Activated T-helper 1 cell treated with Interleukin-2 at 50 U/mL for 16 hours (primary cell): ENCODE data around the gene CACNA1C.

Source experiments
- DNase-seq: peaks from one replicate; pipeline ENCODE4 v3.0.0-alpha.2; 2020; ENCODE audit warnings: low read depth

CACNA1C gene

DNA sequence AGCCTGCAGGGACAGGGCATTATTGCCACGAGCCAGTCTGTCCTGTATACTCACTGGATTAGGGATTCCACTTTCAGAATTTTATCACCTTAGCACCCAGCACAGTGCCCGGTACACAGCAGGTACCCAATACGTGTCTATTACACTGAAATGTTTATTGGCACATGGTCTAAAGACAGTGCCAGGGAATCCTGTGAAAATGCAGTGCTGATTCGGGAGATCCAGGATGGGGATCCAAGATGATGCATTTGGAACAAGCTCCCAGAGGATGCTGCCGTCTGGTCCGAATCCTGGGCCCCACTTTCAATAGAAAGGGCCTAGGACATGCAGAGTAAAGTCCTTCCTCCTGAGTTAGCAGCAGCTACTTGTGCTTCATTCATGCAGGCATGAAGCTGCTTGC is 230.7 kb downstream of the CACNA1C start:
- DNase-seq, result no peak

DNA sequence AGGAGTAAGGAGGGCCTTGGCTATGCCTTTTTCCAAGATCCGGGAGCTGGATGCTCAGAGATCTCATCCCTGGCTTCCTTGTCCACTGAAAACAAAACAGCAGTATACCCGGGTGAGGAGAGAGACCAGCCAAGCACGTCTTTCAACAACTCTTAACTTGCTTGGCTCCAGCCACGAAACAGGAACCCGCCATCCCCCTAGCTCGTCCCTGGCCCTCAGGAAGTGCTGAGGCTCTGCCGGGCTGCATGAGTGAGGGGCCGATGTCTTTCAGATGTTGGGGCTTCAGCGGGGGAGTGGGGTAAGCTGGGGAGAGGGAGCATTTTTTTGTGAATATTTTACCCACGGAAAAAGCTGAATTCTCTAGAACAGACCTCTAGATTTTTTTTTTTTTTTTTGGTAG is 231.1 kb downstream of the CACNA1C start:
- no peak for DNase-seq

DNA sequence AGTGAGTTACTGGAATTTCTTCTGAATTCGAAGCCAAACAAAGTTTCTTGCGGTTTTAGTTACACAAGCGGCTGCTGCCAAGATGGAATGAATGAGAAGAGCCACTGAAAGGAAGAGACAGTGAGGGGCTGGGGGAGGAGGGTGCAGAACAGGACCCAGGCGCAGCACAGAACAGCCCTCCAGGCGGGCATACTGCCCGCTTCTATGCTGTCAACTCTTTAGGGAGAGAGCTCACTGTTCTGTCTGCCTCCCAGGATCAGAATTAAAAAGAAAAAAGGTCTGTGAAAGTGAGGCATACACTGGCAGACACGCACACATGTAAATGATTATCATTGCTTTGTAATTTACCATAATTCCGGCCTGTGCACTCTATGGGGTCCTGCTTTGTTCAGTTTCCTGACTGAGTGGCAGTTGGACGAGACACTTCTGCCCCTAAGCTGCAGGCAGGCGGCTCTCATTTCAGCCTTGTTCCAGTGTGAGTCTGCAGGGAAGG is 231.6 kb downstream of the CACNA1C start:
- no peak for DNase-seq

DNA sequence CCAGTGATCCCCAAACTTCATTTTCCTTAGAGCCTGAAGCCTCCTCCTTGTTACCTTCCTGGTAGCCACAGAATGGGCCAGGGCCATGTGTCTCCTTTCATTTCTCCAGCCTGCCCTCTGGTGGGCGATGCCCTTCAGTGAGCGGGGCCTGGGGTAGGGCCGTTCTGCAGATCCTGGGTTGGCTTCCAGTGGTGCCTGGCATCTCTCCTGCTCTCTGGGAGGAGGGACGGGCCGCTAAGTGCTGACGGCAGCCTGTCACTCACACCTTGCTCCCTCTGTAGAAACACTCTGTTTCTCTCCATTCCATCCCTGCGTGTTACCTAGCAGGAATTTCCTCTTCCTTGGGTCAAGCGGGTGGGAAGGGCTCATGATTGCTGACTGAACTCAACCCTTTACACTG is 232.1 kb downstream of the CACNA1C start:
- no peak for DNase-seq

DNA sequence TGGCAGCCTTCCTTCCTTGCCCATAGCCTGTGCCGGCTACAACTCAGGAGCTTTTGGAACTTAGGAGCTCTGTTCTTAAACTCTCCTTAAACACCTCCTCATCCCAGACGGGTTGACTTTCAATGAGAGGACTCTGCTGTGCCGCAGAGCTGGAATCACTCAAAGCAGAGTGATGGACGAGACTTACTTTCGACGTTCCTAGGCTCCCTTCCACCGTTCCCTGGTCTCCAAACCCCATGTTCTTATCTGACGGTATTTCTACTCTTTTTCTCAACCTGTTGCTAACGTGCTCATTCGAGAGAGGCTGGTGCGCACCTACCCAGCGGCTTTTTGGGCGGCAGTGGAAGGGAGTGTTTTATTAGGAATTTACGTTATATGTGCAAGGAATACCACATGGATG is 232.7 kb downstream of the CACNA1C start:
- no peak for DNase-seq

DNA sequence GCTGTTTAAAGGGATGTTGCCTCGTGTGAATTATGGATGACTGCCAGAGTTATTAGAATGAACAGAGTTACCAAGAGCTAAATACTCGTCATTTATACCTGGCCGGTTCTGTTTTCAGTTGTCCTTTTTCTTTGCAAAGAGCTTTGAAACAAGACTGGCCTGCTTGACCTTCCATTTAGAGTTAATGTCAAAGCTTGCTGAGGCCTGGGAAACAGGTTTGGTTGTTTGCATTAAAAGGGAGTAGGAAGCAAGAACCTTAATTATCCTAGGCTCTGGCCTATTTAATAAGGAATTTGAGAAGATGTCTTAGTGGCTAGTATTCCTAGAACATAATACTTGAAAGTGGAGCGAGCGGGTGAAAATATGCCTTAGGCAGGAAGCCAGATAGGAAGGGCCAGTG is 233.3 kb downstream of the CACNA1C start:
- DNase-seq, result no peak

DNA sequence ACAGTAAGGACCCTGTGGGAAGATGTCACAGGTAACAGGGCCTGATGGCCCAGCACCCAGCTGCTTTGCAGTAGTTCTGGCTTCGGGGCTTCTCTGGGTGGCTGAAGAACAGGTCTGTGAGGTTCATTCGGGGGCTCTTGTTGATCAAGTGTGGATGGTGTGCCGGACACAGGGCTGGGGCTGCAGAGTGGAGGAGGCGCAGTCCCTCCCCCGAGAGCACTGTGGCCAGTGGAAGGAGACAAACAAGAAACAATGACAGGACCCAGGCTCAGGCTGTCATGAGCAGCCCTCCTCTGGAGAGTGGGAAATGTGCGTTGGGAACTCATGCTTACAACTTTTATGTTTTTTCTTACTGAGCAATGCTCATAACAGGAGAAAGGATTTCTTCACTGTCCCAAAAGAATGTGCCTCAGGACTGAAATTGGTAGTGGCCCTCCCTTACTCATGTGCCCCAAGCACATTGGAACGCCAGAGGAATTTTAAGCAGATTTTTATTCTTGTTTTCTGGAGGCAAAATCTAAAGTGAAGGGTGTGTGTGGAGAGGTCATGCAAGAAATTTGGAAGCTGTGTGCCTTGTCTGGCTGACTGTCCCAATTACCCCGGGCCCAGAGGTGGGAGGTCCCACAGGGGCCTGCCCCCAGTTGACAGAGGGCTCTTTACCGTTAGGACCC is 233.8 kb downstream of the CACNA1C start:
- DNase-seq, result no peak

DNA sequence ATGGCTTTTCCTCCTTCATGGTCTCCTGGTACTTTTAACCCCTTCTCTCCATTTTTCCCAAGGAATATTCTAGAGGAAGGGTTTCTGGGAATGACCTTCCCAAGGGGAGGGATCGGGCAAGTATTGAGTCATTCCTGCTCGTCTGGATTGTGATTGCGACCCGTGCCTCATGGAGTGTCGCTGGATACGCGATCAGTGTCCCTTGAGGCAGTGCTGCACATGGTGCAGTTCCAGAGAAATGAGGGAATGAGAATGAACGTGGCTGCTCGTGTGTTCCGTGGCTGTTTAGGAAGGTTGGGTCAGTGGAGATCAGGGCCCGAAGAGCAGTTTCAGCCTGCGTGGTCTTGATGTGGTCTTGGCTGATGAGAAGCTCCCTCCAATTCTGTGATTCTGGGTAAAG is 234.4 kb downstream of the CACNA1C start:
- DNase-seq, result no peak

DNA sequence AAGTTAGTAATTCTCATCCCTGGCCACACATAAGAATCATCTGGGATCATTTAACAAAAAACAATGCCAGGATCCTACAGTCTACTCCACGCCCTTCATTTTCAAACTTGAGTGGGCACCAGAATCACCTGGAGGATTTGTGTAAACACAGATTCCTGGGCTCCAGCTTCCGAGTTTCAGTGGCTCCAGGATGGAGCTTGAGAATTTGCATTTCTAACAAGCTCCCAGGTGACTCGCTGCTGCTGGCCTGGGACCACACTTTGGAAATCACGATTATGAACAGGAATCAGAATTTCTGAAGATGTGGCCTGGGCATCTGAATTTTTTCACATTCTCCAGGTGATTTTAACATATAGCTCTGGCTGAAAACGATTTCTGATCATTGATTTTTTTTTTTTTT is 234.8 kb downstream of the CACNA1C start:
- no peak for DNase-seq

DNA sequence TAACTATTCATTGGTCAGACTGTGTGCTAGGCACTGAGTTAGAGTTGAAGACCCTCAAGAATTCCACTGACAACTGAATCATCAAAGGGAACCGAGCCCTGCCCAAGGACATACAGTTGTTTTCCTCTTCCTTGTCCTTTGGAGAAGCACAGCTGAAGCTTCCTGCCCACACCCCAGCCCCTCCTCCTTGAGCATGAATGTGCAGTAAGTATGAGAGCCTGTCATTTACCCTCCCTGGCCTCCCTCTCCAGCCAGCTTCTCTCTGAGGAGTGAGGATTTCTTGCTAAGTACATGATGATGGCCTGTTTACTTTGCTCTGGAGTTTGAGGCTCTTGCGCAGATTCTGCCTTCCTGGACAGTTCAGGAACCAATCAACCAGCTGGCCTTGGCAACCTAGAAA is 235.2 kb downstream of the CACNA1C start:
- no peak for DNase-seq

DNA sequence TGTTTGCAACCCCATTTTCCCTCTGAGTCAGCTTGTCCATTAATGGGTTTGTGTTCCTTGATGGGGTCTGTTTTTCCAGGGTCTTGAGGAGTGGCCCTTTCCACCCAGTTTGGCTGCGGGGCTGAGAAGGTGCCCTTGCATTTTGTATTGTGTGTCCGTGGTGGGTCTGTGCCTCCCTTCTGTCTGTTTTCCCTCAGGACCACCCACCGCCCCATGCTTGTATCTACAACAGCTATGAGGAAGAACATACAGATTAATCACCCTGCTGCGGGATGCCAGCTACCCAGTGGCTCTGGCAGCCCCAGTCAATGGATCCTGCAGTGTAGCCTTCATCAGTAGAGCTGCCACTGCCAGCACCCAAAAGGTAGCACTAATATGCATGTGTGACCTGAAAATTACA is 235.7 kb downstream of the CACNA1C start:
- DNase-seq, result no peak

DNA sequence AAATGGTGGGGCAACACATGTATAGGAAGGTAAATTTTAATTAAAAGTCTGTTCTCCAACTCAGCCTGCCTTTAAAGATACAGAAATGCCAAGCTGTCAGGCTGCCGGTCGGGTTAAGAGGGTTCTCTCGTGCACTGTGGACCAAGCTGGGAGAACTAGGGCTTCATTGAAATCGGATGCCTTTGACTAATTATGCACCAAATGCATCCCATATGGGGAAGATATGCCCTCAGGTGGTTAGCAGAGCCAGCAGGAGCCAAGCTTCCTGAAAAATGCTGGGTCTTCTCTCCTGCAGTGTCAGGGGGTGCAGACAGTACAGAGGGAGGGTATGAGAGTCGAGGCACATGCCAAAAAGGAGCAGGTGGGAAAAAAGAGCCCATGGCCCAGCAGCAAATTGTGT is 236.1 kb downstream of the CACNA1C start:
- DNase-seq, result no peak

DNA sequence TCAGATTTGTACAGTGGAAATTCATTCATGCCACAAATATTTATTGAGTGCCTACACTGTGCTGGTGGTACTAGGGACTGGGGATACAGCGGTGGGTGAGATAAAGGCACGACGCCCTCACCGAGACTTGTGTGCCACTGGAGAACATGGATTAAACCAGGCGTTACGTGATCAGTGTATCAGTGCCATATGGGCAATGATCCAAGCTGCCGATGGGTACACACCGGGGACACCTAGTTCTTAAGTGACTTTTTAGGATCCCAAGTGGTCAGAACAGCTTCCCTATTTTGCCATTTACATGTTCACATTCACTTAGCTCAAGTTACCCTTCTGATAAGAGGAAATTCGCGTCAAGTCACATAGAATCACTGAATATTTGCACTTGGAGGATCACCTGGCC is 236.7 kb downstream of the CACNA1C start:
- no peak for DNase-seq

DNA sequence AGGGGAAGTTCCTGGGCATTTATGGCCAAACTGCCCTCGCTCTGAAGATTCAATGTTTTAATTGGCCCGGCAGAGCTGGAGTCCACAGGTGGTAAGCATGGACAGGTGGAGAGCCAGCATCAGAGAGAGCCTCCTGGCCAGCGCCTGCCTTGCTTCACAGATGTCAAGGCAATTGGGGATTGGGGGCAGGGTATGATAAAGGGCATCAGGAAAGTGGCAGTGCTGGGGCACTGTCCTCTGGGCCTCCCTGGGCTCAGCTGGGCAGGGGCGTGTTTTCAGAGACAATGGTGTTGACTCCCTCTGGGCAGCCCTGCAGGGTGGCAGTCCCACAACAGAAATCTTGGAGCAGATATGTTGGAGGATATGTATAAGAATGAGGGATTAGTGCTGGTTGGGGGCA is 237.3 kb downstream of the CACNA1C start:
- DNase-seq, result no peak

DNA sequence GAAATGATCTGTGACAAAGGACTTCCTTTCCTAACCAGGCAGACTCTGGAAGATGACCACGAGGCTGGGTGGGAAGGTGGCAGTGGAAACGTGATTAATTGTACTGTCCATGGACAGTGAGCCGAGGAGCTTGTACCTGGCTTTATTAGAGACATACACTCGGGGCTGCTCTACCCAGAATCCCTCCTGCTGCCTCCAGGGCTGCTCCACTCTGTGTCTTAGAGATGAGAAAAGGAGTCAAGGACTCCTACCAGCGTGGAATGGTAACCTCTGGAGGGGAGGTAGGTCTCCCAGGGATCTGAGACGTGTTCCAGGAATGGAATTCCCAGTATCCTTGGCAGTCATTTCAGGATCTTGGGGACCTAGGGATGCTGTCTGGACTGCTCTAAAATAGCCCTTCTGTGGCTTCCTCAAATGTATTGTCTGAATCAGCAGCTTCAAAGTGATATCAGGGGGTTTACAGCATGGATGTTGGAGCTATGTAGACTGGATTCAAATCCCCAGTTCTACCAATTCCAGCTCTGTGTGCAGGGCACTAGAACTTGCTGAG is 237.8 kb downstream of the CACNA1C start:
- DNase-seq, result no peak

DNA sequence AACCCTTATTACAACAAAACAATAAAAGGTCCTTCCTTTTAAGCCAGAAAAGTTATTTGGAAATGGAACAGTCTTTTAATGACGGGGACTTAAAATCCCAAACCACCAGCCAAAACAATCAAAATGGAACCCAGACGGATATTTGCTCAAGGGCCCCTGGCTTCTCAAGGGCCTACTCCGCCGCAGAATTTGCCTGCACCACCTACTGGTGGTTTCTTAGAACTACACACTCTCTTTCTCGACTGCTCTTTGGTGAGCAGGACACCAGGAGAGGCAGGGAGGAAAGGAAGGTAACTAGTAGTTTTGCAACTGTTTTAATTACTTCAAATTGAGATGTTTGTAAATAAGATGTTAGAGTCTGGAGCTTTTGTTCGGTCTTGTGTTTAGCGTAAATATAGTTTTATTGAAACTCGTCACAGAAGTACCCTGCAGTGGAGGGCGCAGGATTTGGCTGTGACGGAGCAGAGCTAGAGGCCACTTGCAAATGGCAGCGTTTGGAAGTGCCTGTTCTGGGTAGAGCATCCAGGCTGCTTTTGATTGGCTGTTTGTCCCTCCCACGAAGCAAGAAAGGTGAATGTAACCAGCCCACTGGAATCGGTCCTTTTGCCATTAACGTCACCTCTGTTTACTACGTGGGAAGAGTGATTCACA is 238.5 kb downstream of the CACNA1C start:
- DNase-seq, result no peak

DNA sequence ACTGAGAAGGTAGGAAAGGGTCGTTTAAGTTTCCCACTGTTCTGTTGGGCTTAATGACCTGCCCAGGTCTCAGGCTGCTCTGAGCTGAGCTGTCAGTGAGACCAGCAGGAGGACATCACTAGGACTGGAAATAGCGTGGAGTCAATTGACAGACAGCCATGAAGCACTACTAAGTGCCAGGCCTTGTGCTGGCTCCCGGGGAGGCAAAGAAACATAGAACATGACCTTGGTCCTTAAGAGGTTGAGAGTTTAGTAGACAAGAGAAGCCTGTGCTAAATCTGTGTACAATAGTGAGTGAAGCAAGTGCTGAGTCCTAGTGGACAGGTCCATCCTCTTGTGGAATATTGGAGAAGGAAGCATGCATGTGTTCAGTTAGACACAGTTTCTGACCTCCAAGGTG is 239.2 kb downstream of the CACNA1C start:
- no peak for DNase-seq

DNA sequence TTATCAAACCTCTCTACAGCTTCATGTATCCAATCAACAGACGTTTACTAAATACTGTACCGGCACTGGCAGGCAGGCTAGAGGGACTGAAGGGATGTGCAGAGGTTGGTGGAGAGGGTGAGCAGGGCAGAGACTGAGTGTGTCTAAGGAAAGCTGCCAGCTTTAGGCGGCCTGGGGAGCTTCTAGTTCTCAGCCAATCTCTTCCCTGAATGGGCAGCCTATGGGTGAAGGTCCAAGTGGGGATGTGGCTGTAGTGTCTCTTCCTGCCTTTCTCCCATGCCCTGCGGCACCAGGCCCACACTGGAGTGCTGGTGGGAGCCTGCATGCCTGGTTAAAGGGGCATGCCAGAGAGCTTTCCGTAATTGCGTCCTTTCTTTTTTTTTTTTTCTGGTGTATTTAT is 239.8 kb downstream of the CACNA1C start:
- no peak for DNase-seq

DNA sequence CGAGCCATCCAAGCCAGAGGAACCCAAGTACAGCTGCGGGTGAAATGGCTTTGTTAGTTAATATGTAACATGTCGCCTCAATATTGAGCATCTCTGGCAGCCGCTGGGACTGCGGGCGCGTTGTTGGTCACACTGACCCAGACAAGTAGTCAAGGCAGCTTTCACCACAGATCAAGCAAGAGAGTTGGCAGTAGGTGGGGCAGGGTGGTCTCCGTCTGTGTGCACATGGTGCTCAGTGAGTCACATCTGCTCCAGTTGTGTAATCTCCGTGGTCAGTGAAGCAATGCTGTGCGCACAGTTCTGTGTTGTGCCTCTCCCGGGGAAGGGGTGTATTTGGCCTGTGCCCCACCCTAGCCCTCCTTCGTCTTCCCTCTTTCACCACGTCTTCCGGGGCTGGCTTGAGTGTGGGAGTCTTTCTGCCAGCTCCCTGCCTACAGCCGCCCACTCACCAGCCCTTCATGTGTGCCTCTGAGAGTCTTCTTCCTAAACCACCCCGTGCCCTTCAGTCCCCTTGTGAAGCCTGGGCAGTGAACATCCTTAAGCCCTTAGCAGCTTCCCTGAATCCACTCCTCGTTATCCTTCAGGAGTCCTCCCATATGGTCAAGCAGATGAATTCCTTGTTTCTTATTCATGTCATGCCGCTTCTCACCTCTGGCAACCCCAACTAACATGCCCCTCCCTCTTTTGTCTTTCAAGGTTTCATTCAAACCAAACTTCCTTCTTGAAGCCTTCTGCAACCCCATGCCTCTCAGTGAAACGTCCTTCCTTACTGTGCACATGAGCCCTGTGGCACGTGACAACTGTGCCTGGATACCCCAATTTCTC is 242.1 kb downstream of the CACNA1C start:
- DNase-seq, result no peak

DNA sequence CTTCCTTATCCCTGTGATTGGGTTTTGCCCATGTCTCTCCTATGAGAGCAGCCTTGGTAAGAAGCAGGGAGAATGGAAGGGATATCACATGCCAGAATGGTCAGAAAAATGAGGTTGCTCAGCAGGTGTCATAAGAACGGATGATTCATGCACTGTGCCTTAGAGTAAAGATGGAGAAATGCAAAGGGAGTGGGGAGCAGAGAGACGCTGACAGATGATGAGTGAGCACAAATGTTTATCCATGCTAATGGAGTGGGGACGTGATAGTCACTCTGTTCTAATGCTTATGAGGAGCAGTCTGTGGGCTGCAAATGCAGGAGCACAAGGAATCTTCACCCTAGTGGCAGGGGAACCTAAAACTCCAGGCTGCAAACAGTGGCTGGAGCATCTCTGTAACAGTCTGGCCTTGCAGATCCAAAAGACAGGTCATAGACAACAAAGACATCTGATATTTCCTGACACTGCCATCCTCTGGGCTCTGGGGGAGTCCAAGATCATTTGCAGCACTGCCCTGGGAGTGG is 243.2 kb downstream of the CACNA1C start:
- DNase-seq, result no peak

DNA sequence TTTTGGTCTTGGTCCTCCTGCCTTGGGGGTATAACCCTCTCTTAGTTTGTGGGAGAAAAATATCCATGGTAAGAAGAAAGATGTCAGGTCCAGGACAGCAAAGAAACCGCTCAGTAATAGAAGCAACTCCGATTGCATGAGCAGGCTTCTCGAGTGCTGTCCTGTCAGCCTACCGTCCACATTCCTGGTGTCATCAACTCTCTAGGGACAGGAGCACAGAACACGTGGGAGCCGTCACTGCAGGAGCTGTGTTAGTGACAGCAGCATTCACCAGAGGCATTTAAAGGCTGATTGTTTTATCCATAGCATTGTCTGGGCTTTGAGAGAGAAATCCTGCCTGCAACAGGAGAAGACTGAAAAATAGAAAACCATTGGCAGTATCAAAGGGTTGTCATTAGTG is 244.2 kb downstream of the CACNA1C start:
- DNase-seq, result no peak

DNA sequence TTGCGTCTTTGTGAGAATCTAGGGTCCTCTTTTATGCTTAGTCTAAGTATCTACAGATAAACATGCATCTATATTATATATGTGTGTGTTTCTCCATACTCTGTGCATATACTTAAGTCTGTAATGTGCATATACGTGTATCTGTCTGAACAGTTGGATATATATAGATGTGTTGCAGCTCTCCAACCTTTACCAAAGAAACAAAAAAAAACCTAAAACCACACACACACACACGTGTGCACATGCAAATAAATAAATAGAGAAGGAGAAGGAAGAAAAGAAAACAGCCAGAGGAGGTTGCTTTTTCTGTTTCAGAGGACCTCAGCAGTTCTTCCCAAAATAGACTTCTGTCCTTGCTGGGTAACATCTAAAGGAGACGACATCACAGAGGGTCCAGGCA is 244.9 kb downstream of the CACNA1C start:
- DNase-seq, result no peak
